ENCODE results near the gene CAMK2D. TPM values are rescaled to one million over a fixed set of nuclear protein-coding genes. Genes with fewer than 3 reads are reported as not detected.

CAMK2D gene
- total and polyA plus RNA-seq, 7 donors: 41.2 to 183 (median 83.8) TPM

GRCh38 chr4:113763029-113763285, 1.4 kb upstream of the CAMK2D start:
- TF ChIP-seq CTCF (IDR thresholded peaks at IDR 0.05): no peak
- Histone ChIP-seq H3K27me3 (ENCODE audit: insufficient read depth in 3 of 3, low read length in 2 of 3) (no peaks in the 10 kb centered on the region), H3K27ac (peak overlapping the region; percentile 97), H3K9me3 (no peaks in the 10 kb centered on the region), H3K36me3 (ENCODE audit: insufficient read depth in 1 of 2, low read depth in 1 of 2) (peaks cover 0 to 8% of the 10 kb centered on the region in 2 donors), H3K4me1 (peaks cover 16% of the 10 kb centered on the region), H3K4me3 (peak overlapping the region; percentile 88)
- WGBS, 3 donors: 7 to 8% (median 8%) methylated on average over 6 of the region's 6 CpGs
- intact Hi-C loops (cut with DNase I): loop anchor here in 1 of 2 donors (5.0 kb wide), 1 partner anchor 216 kb away; no protein-coding TSS in a partner anchor
- ATAC-seq (no peak), DNase-seq (no peak)

GRCh38 chr4:113762186-113763028, 869 bp upstream of the CAMK2D start:
- peak; percentile 98 to 99 for DNase-seq
- H3K4me3 ChIP-seq: peak overlapping the region; percentile 88
- H3K4me1 ChIP-seq: peaks cover 21% of the 10 kb centered on the region
- peaks cover 0 to 13% of the 10 kb centered on the region in 2 donors for H3K36me3 ChIP-seq (ENCODE audit: insufficient read depth in 1 of 2, low read depth in 1 of 2)
- WGBS, 3 donors: 0% methylated on average over 34 to 38 of the region's 38 CpGs
- peak; percentile 79 to 88 (median 86) for ATAC-seq
- TF ChIP-seq CTCF (IDR thresholded peaks at IDR 0.05): no peak
- no peaks in the 10 kb centered on the region for H3K27me3 ChIP-seq (ENCODE audit: insufficient read depth in 3 of 3, low read length in 2 of 3)
- intact Hi-C loops (cut with DNase I): loop anchor here in 1 of 2 donors (5.0 kb wide), 1 partner anchor 215 kb away; no protein-coding TSS in a partner anchor
- no peaks in the 10 kb centered on the region for H3K9me3 ChIP-seq
- H3K27ac ChIP-seq: peak overlapping the region; percentile 97

- no peak for TF ChIP-seq CTCF (IDR thresholded peaks at IDR 0.05)
- DNase-seq: peak; percentile 87 to 89
- intact Hi-C loops (cut with DNase I): loop anchor here (2.0 to 5.0 kb wide), 3 partner anchors 76 to 214 kb away; no protein-coding TSS in a partner anchor
- ATAC-seq: peak; percentile 66 to 74 (median 69)
- peak overlapping the region; percentile 88 for H3K4me3 ChIP-seq
- peaks cover 35% of the 10 kb centered on the region for H3K4me1 ChIP-seq
- H3K27ac ChIP-seq: peak overlapping the region; percentile 97
- peaks cover 0 to 14% of the 10 kb centered on the region in 2 donors for H3K36me3 ChIP-seq (ENCODE audit: insufficient read depth in 1 of 2, low read depth in 1 of 2)
- H3K9me3 ChIP-seq: no peaks in the 10 kb centered on the region
- 0% methylated on average over 56 to 64 of the region's 64 CpGs for WGBS, 3 donors
- H3K27me3 ChIP-seq (ENCODE audit: insufficient read depth in 3 of 3, low read length in 2 of 3): no peaks in the 10 kb centered on the region
Measured at GRCh38 chr4:113760795-113761619, 531 bp downstream of the CAMK2D start.

- WGBS, 3 donors: 2 to 3% (median 3%) methylated on average over 22 of the region's 22 CpGs
Measured at GRCh38 chr4:113760094-113760794, 1.3 kb downstream of the CAMK2D start.

More at GRCh38 chr4:113760094-113760794, 1.3 kb downstream of the CAMK2D start:
- intact Hi-C loops (cut with DNase I): loop anchor here (2.0 to 5.0 kb wide), 3 partner anchors 75 to 213 kb away; no protein-coding TSS in a partner anchor
- Histone ChIP-seq H3K9me3 (no peaks in the 10 kb centered on the region), H3K36me3 (ENCODE audit: insufficient read depth in 1 of 2, low read depth in 1 of 2) (peaks cover 0 to 14% of the 10 kb centered on the region in 2 donors), H3K27ac (peak overlapping the region; percentile 97), H3K4me3 (peak overlapping the region; percentile 88), H3K27me3 (ENCODE audit: insufficient read depth in 3 of 3, low read length in 2 of 3) (no peaks in the 10 kb centered on the region), H3K4me1 (peaks cover 42% of the 10 kb centered on the region)
- DNase-seq (peak; percentile 31 to 49), ATAC-seq (peak in 3 of 4 donors; percentile 5 to 16 (median 14))
- TF ChIP-seq CTCF (IDR thresholded peaks at IDR 0.05): no peak

All from psoas muscle (tissue), 8 donors.